ENCODE results near the gene TOMM20L. TPM values are rescaled to one million over a fixed set of nuclear protein-coding genes. Genes with fewer than 3 reads are reported as not detected.

The TOMM20L gene
- total RNA-seq, 1 experiment from 2014 or later = not detected

- H3K36me3 Mint-ChIP-seq (ENCODE audit: insufficient read depth in 1 of 3, low read depth in 3 of 3) = no peaks in the 10 kb centered on the region
- no peaks in the 10 kb centered on the region for H3K9me3 Mint-ChIP-seq
- Histone ChIP-seq H3K79me1 (ENCODE audit: insufficient read depth, low read depth, low read length, poor library complexity, severe bottlenecking) (no peaks in the 10 kb centered on the region), H3K23me2 (ENCODE audit: insufficient read length, low read depth, low read length, poor library complexity, severe bottlenecking) (peaks cover 3% of the 10 kb centered on the region), H3K27me3 (ENCODE audit: insufficient read depth, low read length) (peaks cover 2% of the 10 kb centered on the region; the same call in 1 of the 2 replicates), H3K18ac (ENCODE audit: insufficient read length, low read depth, low read length) (no peak overlapping the region), H3K23ac (ENCODE audit: insufficient read length, low read depth, low read length) (no peak overlapping the region), H4K20me1 (ENCODE audit: control insufficient read depth, insufficient read depth, insufficient read length) (no peaks in the 10 kb centered on the region), H3K56ac (ENCODE audit: insufficient read length, low read depth, low read length) (no peak overlapping the region), H2BK12ac (ENCODE audit: insufficient read length, low read depth, low read length) (no peak overlapping the region), H3K4me2 (ENCODE audit: insufficient read depth, insufficient read length, low read length) (no peak overlapping the region), H4K8ac (replicated peaks; ENCODE audit: insufficient read length, low read depth, low read length) (no peak overlapping the region), H2AK5ac (ENCODE audit: insufficient read length, low read length) (no peak overlapping the region), H2AFZ (ENCODE audit: low read length) (no peak overlapping the region), H3K4me1 (ENCODE audit: insufficient read depth, low read length) (peaks cover 2% of the 10 kb centered on the region; the same call in 1 of the 2 replicates), H2BK15ac (ENCODE audit: low read depth, low read length) (no peak overlapping the region), H3K14ac (ENCODE audit: insufficient read depth, low read length) (no peak overlapping the region), H3K9me3 (ENCODE audit: control insufficient read depth, low read depth, low read length) (no peaks in the 10 kb centered on the region), H3T11ph (ENCODE audit: low read length) (no peak overlapping the region), H4K91ac (ENCODE audit: insufficient read length, low read depth, low read length) (no peak overlapping the region), H4K5ac (ENCODE audit: insufficient read length, low read depth, low read length) (no peak overlapping the region), H3K27ac (ENCODE audit: insufficient read length, low read depth, low read length) (no peak overlapping the region), H3K79me2 (ENCODE audit: insufficient read depth, low read length) (no peaks in the 10 kb centered on the region), H3K9ac (ENCODE audit: extremely low read depth, insufficient read length, low read length) (no peak overlapping the region), H3K4ac (ENCODE audit: low read depth, low read length) (no peak overlapping the region), H2BK5ac (ENCODE audit: insufficient read length, low read length) (no peak overlapping the region), H2BK20ac (ENCODE audit: low read depth, low read length, poor library complexity, severe bottlenecking) (no peak overlapping the region), H2BK120ac (ENCODE audit: low read depth, low read length, poor library complexity, severe bottlenecking) (no peak overlapping the region)
- H3K27ac Mint-ChIP-seq = no peak overlapping the region
- no peak for DNase-seq
- H3K4me1 Mint-ChIP-seq = peaks cover 31 to 36% of the 10 kb centered on the region in 2 experiments
- TF ChIP-seq, protein P1, sequence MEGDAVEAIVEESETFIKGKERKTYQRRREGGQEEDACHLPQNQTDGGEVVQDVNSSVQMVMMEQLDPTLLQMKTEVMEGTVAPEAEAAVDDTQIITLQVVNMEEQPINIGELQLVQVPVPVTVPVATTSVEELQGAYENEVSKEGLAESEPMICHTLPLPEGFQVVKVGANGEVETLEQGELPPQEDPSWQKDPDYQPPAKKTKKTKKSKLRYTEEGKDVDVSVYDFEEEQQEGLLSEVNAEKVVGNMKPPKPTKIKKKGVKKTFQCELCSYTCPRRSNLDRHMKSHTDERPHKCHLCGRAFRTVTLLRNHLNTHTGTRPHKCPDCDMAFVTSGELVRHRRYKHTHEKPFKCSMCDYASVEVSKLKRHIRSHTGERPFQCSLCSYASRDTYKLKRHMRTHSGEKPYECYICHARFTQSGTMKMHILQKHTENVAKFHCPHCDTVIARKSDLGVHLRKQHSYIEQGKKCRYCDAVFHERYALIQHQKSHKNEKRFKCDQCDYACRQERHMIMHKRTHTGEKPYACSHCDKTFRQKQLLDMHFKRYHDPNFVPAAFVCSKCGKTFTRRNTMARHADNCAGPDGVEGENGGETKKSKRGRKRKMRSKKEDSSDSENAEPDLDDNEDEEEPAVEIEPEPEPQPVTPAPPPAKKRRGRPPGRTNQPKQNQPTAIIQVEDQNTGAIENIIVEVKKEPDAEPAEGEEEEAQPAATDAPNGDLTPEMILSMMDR (conservative IDR thresholded peaks at IDR 0.05) = no peak
- no peak overlapping the region for H3K4me3 Mint-ChIP-seq
- peaks cover 34% of the 10 kb centered on the region for H3K27me3 Mint-ChIP-seq (ENCODE audit: low read depth)
- whole genome bisulfite sequencing (ENCODE audit: extremely low coverage, insufficient read length, low lambda C conversion rate) = no CpG with 5 or more reads among the region's 3 CpGs
These were observed 3.2 kb downstream of the TOMM20L start for GRCh38 chr14:58398895-58399294.
